ENCODE measurements around the gene PAPOLA. TPM values are rescaled to one million over a fixed set of nuclear protein-coding genes. Genes with fewer than 3 reads are reported as not detected.
"Not testable (repeated sequence)": the region's sequence is repeated elsewhere in the genome, so short reads cannot be mapped to it uniquely, and the experiment has no call there.

The PAPOLA gene
- polyA plus RNA-seq, 1 experiment = 92.4 TPM

DNA sequence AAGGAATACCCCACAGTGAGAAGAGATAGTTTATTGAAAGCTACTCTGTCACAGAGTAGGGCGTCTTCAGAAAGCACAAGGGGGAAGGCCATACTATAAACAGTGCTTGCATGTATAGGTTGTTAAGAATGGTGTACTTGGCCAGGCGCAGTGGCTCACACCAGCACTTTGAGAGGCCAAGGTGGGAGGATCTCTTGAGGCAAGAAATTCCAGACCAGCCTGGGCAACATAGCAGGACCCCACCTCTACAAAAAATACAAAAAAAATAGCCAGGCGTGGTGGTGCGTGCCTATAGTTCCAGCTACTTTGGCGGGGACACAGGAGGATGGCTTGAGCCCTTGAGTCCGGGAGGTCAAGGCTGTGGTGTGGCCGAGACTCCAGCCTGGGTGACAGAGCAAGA is 38.0 kb upstream of the PAPOLA start:
- no peak for DNase-seq (ENCODE audit: low read depth)
- TF ChIP-seq, protein P1, sequence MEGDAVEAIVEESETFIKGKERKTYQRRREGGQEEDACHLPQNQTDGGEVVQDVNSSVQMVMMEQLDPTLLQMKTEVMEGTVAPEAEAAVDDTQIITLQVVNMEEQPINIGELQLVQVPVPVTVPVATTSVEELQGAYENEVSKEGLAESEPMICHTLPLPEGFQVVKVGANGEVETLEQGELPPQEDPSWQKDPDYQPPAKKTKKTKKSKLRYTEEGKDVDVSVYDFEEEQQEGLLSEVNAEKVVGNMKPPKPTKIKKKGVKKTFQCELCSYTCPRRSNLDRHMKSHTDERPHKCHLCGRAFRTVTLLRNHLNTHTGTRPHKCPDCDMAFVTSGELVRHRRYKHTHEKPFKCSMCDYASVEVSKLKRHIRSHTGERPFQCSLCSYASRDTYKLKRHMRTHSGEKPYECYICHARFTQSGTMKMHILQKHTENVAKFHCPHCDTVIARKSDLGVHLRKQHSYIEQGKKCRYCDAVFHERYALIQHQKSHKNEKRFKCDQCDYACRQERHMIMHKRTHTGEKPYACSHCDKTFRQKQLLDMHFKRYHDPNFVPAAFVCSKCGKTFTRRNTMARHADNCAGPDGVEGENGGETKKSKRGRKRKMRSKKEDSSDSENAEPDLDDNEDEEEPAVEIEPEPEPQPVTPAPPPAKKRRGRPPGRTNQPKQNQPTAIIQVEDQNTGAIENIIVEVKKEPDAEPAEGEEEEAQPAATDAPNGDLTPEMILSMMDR (IDR thresholded peaks at IDR 0.05; ENCODE audit: insufficient read depth, low read depth, low read length) = no peak
- Histone ChIP-seq H3K4me3 (ENCODE audit: low read depth, low read length) (no peak overlapping the region), H3K27me3 (ENCODE audit: control insufficient read depth, insufficient read depth, low read length) (no peaks in the 10 kb centered on the region), H3K36me3 (ENCODE audit: control insufficient read depth, insufficient read depth, low read length) (no peaks in the 10 kb centered on the region)
- ChIA-PET CTCF (no interaction called here), POLR2A (no interaction called here)

- Histone ChIP-seq H3K4me3 (ENCODE audit: low read depth, low read length) (no peak overlapping the region), H3K36me3 (ENCODE audit: control insufficient read depth, insufficient read depth, low read length) (no peaks in the 10 kb centered on the region), H3K27me3 (ENCODE audit: control insufficient read depth, insufficient read depth, low read length) (no peaks in the 10 kb centered on the region)
- TF ChIP-seq, protein P1 (IDR thresholded peaks at IDR 0.05; ENCODE audit: insufficient read depth, low read depth, low read length) = no peak
- no peak for DNase-seq (ENCODE audit: low read depth)
- ChIA-PET CTCF (no interaction called here), POLR2A (no interaction called here)
Observed at GRCh38 chr14:96466918-96467317, 35.3 kb upstream of the PAPOLA start.

- H3K36me3 ChIP-seq (ENCODE audit: control insufficient read depth, insufficient read depth, low read length) = no peaks in the 10 kb centered on the region
- no peak overlapping the region for H3K4me3 ChIP-seq (ENCODE audit: low read depth, low read length)
- ChIA-PET POLR2A (no interaction called here), CTCF (no interaction called here)
- TF ChIP-seq, protein P1 (IDR thresholded peaks at IDR 0.05; ENCODE audit: insufficient read depth, low read depth, low read length) = no peak
- no peaks in the 10 kb centered on the region for H3K27me3 ChIP-seq (ENCODE audit: control insufficient read depth, insufficient read depth, low read length)
- DNase-seq (ENCODE audit: low read depth) = no peak
Observed at GRCh38 chr14:96470331-96470730, 31.9 kb upstream of the PAPOLA start.

- H3K36me3 ChIP-seq (ENCODE audit: control insufficient read depth, insufficient read depth, low read length); CTCF ChIA-PET: not testable (repeated sequence)
Observed at GRCh38 chr14:96470967-96471366, 31.2 kb upstream of the PAPOLA start.

DNA sequence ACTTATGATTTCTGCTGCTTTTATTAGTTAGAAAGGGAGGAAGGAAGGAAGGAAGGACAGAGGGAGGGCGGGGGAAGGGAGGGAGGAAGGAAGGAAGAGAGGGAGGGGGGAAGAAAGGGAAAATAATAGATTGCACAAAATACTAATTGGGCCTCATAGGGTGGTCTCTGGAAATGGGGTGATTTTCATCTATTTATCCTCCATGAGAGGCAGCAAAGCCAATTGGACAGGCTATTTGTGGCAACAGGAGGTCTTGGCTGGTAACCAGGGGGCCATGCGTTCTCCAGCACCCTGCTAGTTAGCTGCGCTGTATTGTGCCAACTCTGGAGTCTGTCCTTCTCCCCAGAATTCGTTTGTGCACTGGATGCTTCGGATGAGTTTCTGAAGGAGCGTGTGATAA is 24.1 kb upstream of the PAPOLA start:
- TF ChIP-seq, protein P1 (IDR thresholded peaks at IDR 0.05; ENCODE audit: insufficient read depth, low read depth, low read length) = no peak
- H3K4me3 ChIP-seq (ENCODE audit: low read depth, low read length) = no peak overlapping the region
- H3K36me3 ChIP-seq (ENCODE audit: control insufficient read depth, insufficient read depth, low read length) = no peaks in the 10 kb centered on the region
- DNase-seq (ENCODE audit: low read depth) = no peak
- POLR2A ChIA-PET = no interaction called here
- H3K27me3 ChIP-seq (ENCODE audit: control insufficient read depth, insufficient read depth, low read length) = 0 out of 2 replicates have a peak, but pooled peaks cover 1% of the 10 kb centered on the region
- CTCF ChIA-PET = no interaction called here

More at GRCh38 chr14:96470967-96471366, 31.2 kb upstream of the PAPOLA start:
- H3K4me3 ChIP-seq (ENCODE audit: low read depth, low read length); H3K27me3 ChIP-seq (ENCODE audit: control insufficient read depth, insufficient read depth, low read length); DNase-seq (ENCODE audit: low read depth); POLR2A ChIA-PET: not testable (repeated sequence)

- no peaks in the 10 kb centered on the region for H3K36me3 ChIP-seq (ENCODE audit: control insufficient read depth, insufficient read depth, low read length)
- DNase-seq (ENCODE audit: low read depth) = no peak
- TF ChIP-seq, protein P1 (IDR thresholded peaks at IDR 0.05; ENCODE audit: insufficient read depth, low read depth, low read length) = no peak
- ChIA-PET POLR2A (no interaction called here), CTCF (no interaction called here)
- peaks cover 1% of the 10 kb centered on the region; the same call in 1 of the 2 replicates for H3K27me3 ChIP-seq (ENCODE audit: control insufficient read depth, insufficient read depth, low read length)
- H3K4me3 ChIP-seq (ENCODE audit: low read depth, low read length) = no peak overlapping the region
Observed at GRCh38 chr14:96479435-96480146, 22.6 kb upstream of the PAPOLA start.

All from BJ (cell line).